DOHH2 (cell line): ENCODE data around the gene TFR2.

Experiments used
- EZH2phosphoT487 ChIP-seq: fragments of 200-600 bp; sonication (generic); IDR thresholded peaks from 2 replicates; pipeline ENCODE4 v1.6.1; 2017; ENCODE audit warnings: borderline replicate concordance, mild to moderate bottlenecking, antibody characterized with exemption, low read length, moderate library complexity, mixed read lengths
- TF ChIP-seq, protein P1 (sequence below): fragments of 200-600 bp; sonication (generic); IDR thresholded peaks from one replicate; pipeline ENCODE4 v1.5.1; 2014; ENCODE audit warnings: antibody characterized with exemption, mild to moderate bottlenecking, low read depth, low read length; ENCODE audit not compliant: poor library complexity, severe bottlenecking

DNA sequence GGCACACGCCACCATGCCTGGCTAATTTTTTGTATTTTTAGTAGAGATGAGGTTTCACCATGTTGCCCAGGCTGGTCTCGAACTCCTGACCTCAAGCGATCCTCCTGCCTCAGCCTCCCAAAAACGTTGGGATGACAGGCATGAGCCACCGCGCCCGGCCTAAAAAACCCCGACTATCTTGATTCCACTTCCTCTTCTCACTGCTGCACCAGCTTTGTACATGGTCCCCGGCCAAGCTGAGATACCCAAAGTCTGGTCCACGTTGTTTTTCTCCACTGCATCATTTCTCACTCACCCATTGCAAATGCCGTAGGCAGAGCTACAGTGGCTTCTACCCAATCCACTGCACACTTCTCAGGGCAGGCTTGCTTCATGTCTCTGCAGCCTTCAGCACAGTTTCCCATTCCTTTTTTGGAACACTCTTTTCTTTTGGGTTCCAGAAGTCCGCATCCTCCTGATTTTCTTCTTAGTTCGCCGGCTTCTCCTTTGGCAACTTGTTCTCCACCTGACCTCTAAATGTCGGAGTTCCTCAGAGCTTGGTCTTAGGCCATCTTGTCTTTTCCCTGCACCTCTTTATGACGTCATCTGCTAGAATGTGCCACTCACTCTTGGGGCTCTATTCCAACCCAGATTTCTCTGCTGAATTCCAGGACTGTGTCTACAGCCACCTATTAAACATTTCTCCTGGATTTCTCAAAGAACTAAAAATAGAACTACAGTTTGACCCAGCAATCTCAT, 26.1 kb upstream of the TFR2 start:
- TF ChIP-seq, protein P1, sequence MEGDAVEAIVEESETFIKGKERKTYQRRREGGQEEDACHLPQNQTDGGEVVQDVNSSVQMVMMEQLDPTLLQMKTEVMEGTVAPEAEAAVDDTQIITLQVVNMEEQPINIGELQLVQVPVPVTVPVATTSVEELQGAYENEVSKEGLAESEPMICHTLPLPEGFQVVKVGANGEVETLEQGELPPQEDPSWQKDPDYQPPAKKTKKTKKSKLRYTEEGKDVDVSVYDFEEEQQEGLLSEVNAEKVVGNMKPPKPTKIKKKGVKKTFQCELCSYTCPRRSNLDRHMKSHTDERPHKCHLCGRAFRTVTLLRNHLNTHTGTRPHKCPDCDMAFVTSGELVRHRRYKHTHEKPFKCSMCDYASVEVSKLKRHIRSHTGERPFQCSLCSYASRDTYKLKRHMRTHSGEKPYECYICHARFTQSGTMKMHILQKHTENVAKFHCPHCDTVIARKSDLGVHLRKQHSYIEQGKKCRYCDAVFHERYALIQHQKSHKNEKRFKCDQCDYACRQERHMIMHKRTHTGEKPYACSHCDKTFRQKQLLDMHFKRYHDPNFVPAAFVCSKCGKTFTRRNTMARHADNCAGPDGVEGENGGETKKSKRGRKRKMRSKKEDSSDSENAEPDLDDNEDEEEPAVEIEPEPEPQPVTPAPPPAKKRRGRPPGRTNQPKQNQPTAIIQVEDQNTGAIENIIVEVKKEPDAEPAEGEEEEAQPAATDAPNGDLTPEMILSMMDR, result no peak
- TF ChIP-seq EZH2phosphoT487, result no peak
